ENCODE results near the gene ZNRF4. TPM values are rescaled to one million over a fixed set of nuclear protein-coding genes. Genes with fewer than 3 reads are reported as not detected.

Gene ZNRF4
- total RNA-seq, 1 donor from 2014 or later: not detected

- no peak overlapping the region for H3K4me3 ChIP-seq
- TF ChIP-seq, protein P1, sequence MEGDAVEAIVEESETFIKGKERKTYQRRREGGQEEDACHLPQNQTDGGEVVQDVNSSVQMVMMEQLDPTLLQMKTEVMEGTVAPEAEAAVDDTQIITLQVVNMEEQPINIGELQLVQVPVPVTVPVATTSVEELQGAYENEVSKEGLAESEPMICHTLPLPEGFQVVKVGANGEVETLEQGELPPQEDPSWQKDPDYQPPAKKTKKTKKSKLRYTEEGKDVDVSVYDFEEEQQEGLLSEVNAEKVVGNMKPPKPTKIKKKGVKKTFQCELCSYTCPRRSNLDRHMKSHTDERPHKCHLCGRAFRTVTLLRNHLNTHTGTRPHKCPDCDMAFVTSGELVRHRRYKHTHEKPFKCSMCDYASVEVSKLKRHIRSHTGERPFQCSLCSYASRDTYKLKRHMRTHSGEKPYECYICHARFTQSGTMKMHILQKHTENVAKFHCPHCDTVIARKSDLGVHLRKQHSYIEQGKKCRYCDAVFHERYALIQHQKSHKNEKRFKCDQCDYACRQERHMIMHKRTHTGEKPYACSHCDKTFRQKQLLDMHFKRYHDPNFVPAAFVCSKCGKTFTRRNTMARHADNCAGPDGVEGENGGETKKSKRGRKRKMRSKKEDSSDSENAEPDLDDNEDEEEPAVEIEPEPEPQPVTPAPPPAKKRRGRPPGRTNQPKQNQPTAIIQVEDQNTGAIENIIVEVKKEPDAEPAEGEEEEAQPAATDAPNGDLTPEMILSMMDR (IDR thresholded peaks at IDR 0.05): no peak
- H3K36me3 ChIP-seq: no peaks in the 10 kb centered on the region
- no peaks in the 10 kb centered on the region for H3K4me1 ChIP-seq
- H3K27ac ChIP-seq: no peak overlapping the region
- DNase-seq: no peak
- peaks cover 47% of the 10 kb centered on the region for H3K27me3 ChIP-seq (ENCODE audit: low read depth)
- peaks cover 9% of the 10 kb centered on the region for H3K9me3 ChIP-seq
- intact Hi-C loops (cut with DNase I): no loop called here
- no peak for ATAC-seq
These were observed 22.4 kb downstream of the ZNRF4 start for GRCh38 chr19:5477451-5478215.

DNA sequence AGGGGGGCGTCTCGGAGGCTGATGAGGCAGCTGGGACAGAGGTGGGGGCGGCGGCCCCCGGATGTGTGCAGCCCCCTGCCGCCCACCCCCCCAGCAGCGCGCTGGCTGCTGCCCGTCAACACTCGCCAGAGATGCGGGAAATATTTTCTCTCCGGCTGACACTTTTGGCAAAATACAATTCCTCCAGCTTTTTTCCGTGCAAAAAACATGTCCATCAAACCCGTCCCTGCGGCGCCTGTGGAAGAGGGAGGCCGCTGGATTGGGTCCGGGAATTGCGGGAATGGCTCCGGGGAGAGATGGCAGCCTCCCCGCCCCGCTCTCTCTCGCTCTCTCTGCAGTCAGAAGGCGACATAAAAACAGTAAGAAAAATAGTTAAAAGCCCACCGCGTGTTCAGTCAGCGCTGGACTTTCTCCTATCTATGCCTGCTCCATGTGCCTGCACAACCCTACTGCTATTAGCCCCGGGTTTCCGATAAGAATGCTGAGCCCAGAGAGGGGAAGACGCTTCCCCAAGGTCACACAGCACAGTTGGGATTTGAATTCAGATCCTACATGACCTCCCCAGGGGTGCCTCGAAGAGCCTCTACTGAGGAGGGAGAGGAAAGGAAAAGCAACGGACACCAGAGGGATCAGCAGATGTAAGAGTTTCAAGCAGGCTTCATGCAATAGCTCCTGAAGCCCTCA, 23.2 kb downstream of the ZNRF4 start:
- no peak for DNase-seq
- Histone ChIP-seq H3K4me3 (no peak overlapping the region), H3K27ac (no peak overlapping the region), H3K4me1 (no peaks in the 10 kb centered on the region), H3K9me3 (peaks cover 9% of the 10 kb centered on the region), H3K36me3 (no peaks in the 10 kb centered on the region), H3K27me3 (ENCODE audit: low read depth) (peaks cover 41% of the 10 kb centered on the region)
- TF ChIP-seq, protein P1 (IDR thresholded peaks at IDR 0.05): no peak
- intact Hi-C loops (cut with DNase I): no loop called here
- ATAC-seq: no peak

DNA sequence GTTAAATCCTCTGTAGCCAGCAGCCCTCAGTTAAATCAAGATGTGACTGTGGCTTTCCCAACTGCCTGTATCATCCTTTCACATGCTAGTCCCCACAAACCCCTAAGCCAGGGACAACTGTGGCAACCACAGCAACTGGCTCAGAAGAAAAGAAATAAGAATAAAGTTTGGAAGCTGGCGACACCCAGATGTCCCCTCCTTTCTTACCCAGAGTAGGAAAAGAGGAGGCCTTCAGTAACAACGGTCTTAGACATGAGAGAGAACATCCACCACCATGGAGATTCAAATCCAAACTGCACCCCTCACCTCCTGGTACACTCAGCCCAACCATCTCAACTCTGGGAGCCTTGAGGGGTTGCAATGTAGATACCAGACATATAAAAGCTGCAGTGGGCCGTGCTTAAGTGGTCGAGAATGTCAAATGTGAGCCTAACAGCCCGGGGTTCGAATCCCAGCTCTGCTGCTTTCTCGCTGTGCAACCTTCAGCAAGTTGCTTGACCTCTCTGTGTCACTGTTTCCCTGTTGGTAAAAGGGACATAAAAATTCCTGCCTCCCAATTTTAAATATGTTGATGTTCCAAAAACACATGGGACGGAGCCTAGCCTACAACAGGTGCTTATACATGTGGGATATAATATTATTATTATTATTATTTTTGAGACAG, 23.8 kb downstream of the ZNRF4 start:
- Histone ChIP-seq H3K4me3 (no peak overlapping the region), H3K36me3 (no peaks in the 10 kb centered on the region), H3K27me3 (ENCODE audit: low read depth) (peaks cover 34% of the 10 kb centered on the region), H3K27ac (no peak overlapping the region), H3K9me3 (peaks cover 9% of the 10 kb centered on the region), H3K4me1 (no peaks in the 10 kb centered on the region)
- TF ChIP-seq, protein P1 (IDR thresholded peaks at IDR 0.05): no peak
- intact Hi-C loops (cut with DNase I): no loop called here
- no peak for ATAC-seq
- DNase-seq: no peak

DNA sequence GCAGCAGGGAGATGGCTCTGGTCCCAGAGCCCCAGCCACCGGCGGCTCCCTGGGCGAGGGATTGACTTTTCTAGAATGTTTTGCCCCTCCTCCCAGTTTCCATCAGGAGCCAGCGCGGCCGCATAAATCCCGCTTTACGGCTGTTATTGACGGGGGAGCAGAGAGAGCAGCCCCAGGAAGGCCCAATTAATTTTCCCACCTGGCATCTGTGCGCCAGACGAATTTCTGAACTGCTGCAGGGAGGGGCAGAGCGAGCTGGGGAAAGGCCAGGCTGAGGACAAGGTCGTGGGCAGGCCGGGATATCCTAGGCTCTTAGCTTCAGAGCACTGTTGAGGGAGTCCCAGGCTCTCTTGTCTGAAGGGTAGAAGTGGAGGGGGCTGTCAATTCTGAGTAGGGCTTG, 24.7 kb downstream of the ZNRF4 start:
- H3K4me1 ChIP-seq: no peaks in the 10 kb centered on the region
- TF ChIP-seq, protein P1 (IDR thresholded peaks at IDR 0.05): no peak
- no peak overlapping the region for H3K4me3 ChIP-seq
- H3K27ac ChIP-seq: no peak overlapping the region
- no peak for DNase-seq
- intact Hi-C loops (cut with DNase I): no loop called here
- no peak for ATAC-seq
- H3K36me3 ChIP-seq: no peaks in the 10 kb centered on the region
- H3K9me3 ChIP-seq: peaks cover 9% of the 10 kb centered on the region
- H3K27me3 ChIP-seq (ENCODE audit: low read depth): peaks cover 33% of the 10 kb centered on the region

GRCh38 chr19:5480427-5480836, 25.2 kb downstream of the ZNRF4 start:
- intact Hi-C loops (cut with DNase I): no loop called here
- ATAC-seq (peak in 1 of 2 donors; percentile 41), DNase-seq (no peak)
- no peak overlapping the region for H3K4me3 ChIP-seq
- no peaks in the 10 kb centered on the region for H3K4me1 ChIP-seq
- peaks cover 9% of the 10 kb centered on the region for H3K9me3 ChIP-seq
- H3K27me3 ChIP-seq (ENCODE audit: low read depth): peaks cover 33% of the 10 kb centered on the region
- H3K27ac ChIP-seq: no peak overlapping the region
- TF ChIP-seq, protein P1 (IDR thresholded peaks at IDR 0.05): peak; percentile 46
- H3K36me3 ChIP-seq: no peaks in the 10 kb centered on the region

All from lower lobe of right lung (tissue), 2 donors.